ENCODE data around the gene RAPGEF2. TPM values are rescaled to one million over a fixed set of nuclear protein-coding genes. Genes with fewer than 3 reads are reported as not detected.

RAPGEF2 gene
- total and polyA plus RNA-seq, 9 of the 15 experiments (the other 6 are each of a cell fraction or from before 2014, with no cell fraction given): 3.1 to 32.6 (median 23.1) TPM

- TF ChIP-seq ZNF639 (CRISPR knock-in tag; conservative IDR thresholded peaks at IDR 0.05 in 1 of 2, IDR thresholded peaks at IDR 0.05 in 1 of 2) (no peak), SMARCC2 (IDR thresholded peaks at IDR 0.05; ENCODE audit: low read depth) (no peak; the same call in 1 of the 2 replicates), ZNF212 (CRISPR knock-in tag; IDR thresholded peaks at IDR 0.05) (no peak), FOXA3 (CRISPR knock-in tag; conservative IDR thresholded peaks at IDR 0.05 in 1 of 2, IDR thresholded peaks at IDR 0.05 in 1 of 2) (peak in 1 of 2 experiments; percentile 38; a peak in 1 of 4 replicates), ZNF3 (CRISPR knock-in tag; IDR thresholded peaks at IDR 0.05) (no peak), ZBTB7A (IDR thresholded peaks at IDR 0.05; ENCODE audit: borderline replicate concordance, control insufficient read depth, low read depth, low read length) (no peak), ZNF696 (CRISPR knock-in tag; conservative IDR thresholded peaks at IDR 0.05) (no peak), PTRF (tag; IDR thresholded peaks at IDR 0.05) (no peak), BHLHE40 (IDR thresholded peaks at IDR 0.05; ENCODE audit: low read length) (no peak), HNRNPUL1 (IDR thresholded peaks at IDR 0.05; ENCODE audit: low read length) (no peak), CBFA2T2 (conservative IDR thresholded peaks at IDR 0.05) (peak; percentile 96), CHD2 (IDR thresholded peaks at IDR 0.05; ENCODE audit: low read depth, low read length) (no peak), ZNF143 (CRISPR knock-in tag; IDR thresholded peaks at IDR 0.05) (no peak), SIX5 (IDR thresholded peaks at IDR 0.05; ENCODE audit: borderline replicate concordance in 1 of 2, insufficient read depth in 1 of 2, low read depth in 1 of 2, low read length in 2 of 2) (no peak), ZNF398 (CRISPR knock-in tag; IDR thresholded peaks at IDR 0.05) (no peak), HNRNPK (IDR thresholded peaks at IDR 0.05; ENCODE audit: low read depth, low read length, poor library complexity, severe bottlenecking) (no peak), ZNF75A (CRISPR knock-in tag; IDR thresholded peaks at IDR 0.05) (no peak), ETV6 (IDR thresholded peaks at IDR 0.05; ENCODE audit: borderline replicate concordance in 1 of 2, low read depth in 2 of 2, low read length in 1 of 2) (no peak), ETV6 (CRISPR knock-in tag; IDR thresholded peaks at IDR 0.05; ENCODE audit: borderline replicate concordance) (no peak)
- TF ChIP-seq, protein P1, sequence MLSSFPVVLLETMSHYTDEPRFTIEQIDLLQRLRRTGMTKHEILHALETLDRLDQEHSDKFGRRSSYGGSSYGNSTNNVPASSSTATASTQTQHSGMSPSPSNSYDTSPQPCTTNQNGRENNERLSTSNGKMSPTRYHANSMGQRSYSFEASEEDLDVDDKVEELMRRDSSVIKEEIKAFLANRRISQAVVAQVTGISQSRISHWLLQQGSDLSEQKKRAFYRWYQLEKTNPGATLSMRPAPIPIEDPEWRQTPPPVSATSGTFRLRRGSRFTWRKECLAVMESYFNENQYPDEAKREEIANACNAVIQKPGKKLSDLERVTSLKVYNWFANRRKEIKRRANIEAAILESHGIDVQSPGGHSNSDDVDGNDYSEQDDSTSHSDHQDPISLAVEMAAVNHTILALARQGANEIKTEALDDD (IDR thresholded peaks at IDR 0.05): peak; percentile 73
- TF ChIP-seq, protein P2, sequence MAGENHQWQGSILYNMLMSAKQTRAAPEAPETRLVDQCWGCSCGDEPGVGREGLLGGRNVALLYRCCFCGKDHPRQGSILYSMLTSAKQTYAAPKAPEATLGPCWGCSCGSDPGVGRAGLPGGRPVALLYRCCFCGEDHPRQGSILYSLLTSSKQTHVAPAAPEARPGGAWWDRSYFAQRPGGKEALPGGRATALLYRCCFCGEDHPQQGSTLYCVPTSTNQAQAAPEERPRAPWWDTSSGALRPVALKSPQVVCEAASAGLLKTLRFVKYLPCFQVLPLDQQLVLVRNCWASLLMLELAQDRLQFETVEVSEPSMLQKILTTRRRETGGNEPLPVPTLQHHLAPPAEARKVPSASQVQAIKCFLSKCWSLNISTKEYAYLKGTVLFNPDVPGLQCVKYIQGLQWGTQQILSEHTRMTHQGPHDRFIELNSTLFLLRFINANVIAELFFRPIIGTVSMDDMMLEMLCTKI (IDR thresholded peaks at IDR 0.05; ENCODE audit: partially characterized antibody): no peak
- TF ChIP-seq, protein P3, sequence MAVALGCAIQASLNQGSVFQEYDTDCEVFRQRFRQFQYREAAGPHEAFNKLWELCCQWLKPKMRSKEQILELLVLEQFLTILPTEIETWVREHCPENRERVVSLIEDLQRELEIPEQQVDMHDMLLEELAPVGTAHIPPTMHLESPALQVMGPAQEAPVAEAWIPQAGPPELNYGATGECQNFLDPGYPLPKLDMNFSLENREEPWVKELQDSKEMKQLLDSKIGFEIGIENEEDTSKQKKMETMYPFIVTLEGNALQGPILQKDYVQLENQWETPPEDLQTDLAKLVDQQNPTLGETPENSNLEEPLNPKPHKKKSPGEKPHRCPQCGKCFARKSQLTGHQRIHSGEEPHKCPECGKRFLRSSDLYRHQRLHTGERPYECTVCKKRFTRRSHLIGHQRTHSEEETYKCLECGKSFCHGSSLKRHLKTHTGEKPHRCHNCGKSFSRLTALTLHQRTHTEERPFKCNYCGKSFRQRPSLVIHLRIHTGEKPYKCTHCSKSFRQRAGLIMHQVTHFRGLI (CRISPR knock-in tag; IDR thresholded peaks at IDR 0.05): no peak
These were observed 92.5 kb downstream of the RAPGEF2 start (continued) for GRCh38 chr4:159195361-159195769.
